ENCODE measurements around the gene CCR9. TPM values are rescaled to one million over a fixed set of nuclear protein-coding genes. Genes with fewer than 3 reads are reported as not detected.

CCR9 gene
- total and polyA plus RNA-seq, 10 of the 15 experiments (the other 5 are each of a cell fraction or from before 2014, with no cell fraction given): 0.05 to 3.9 (median 2.4) TPM

- no peak for TF ChIP-seq E4F1 (IDR thresholded peaks at IDR 0.05; ENCODE audit: borderline replicate concordance, partially characterized antibody)
- TF ChIP-seq FOS (IDR thresholded peaks at IDR 0.05; ENCODE audit: borderline replicate concordance, extremely low read depth, insufficient read length): no peak
- TF ChIP-seq MTA3 (IDR thresholded peaks at IDR 0.05; ENCODE audit: borderline replicate concordance, low read length): no peak
- TF ChIP-seq SMC3 (IDR thresholded peaks at IDR 0.05; ENCODE audit: borderline replicate concordance, low read length): no peak
- TF ChIP-seq MXI1 (IDR thresholded peaks at IDR 0.05; ENCODE audit: low read depth, low read length): no peak
- no peak for TF ChIP-seq BMI1 (IDR thresholded peaks at IDR 0.05; ENCODE audit: borderline replicate concordance)
- no peak for TF ChIP-seq ZNF592 (IDR thresholded peaks at IDR 0.05)
- TF ChIP-seq DPF2 (IDR thresholded peaks at IDR 0.05): no peak
These were observed 53.0 kb downstream of the CCR9 start (continued) for GRCh38 chr3:45939341-45939771.
